ENCODE data around the gene VEGFA. TPM values are rescaled to one million over a fixed set of nuclear protein-coding genes. Genes with fewer than 3 reads are reported as not detected.
A peak's percentile ranks its signal among the peaks of the same experiment; 100 is the strongest.

Gene VEGFA
- total RNA-seq, 1 donor from 2014 or later: 194 TPM

- H3K36me3 ChIP-seq: no peaks in the 10 kb centered on the region
- H3K9me3 ChIP-seq: no peaks in the 10 kb centered on the region
- DNase-seq (ENCODE audit: extremely low spot score in 2 of 2): no peak
- H3K27me3 ChIP-seq: no peaks in the 10 kb centered on the region
- intact Hi-C loops (cut with DNase I): loop anchor here (1.0 to 10.0 kb wide), 3 partner anchors 54 to 306 kb away; no protein-coding TSS in a partner anchor
- TF ChIP-seq, protein P1, sequence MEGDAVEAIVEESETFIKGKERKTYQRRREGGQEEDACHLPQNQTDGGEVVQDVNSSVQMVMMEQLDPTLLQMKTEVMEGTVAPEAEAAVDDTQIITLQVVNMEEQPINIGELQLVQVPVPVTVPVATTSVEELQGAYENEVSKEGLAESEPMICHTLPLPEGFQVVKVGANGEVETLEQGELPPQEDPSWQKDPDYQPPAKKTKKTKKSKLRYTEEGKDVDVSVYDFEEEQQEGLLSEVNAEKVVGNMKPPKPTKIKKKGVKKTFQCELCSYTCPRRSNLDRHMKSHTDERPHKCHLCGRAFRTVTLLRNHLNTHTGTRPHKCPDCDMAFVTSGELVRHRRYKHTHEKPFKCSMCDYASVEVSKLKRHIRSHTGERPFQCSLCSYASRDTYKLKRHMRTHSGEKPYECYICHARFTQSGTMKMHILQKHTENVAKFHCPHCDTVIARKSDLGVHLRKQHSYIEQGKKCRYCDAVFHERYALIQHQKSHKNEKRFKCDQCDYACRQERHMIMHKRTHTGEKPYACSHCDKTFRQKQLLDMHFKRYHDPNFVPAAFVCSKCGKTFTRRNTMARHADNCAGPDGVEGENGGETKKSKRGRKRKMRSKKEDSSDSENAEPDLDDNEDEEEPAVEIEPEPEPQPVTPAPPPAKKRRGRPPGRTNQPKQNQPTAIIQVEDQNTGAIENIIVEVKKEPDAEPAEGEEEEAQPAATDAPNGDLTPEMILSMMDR (IDR thresholded peaks at IDR 0.05): no peak
- TF ChIP-seq POLR2AphosphoS5 (IDR thresholded peaks at IDR 0.05; ENCODE audit: insufficient read depth in 1 of 2, low read depth in 1 of 2) (no peak), POLR2A (IDR thresholded peaks at IDR 0.05) (no peak)
- no peak overlapping the region for H3K4me3 ChIP-seq
- H3K4me1 ChIP-seq: peaks cover 21% of the 10 kb centered on the region
- H3K27ac ChIP-seq: peak overlapping the region; percentile 89
Observed at GRCh38 chr6:43768506-43768860, 1.5 kb upstream of the VEGFA start.

- TF ChIP-seq POLR2A (IDR thresholded peaks at IDR 0.05): no peak
- TF ChIP-seq, protein P1 (IDR thresholded peaks at IDR 0.05): no peak
- TF ChIP-seq POLR2AphosphoS5 (IDR thresholded peaks at IDR 0.05; ENCODE audit: insufficient read depth in 1 of 2, low read depth in 1 of 2): peak in 1 of 2 donors; percentile 42
- Histone ChIP-seq H3K36me3 (no peaks in the 10 kb centered on the region), H3K4me1 (peaks cover 27% of the 10 kb centered on the region), H3K27ac (peak overlapping the region; percentile 89), H3K4me3 (no peak overlapping the region), H3K27me3 (no peaks in the 10 kb centered on the region), H3K9me3 (no peaks in the 10 kb centered on the region)
- intact Hi-C loops (cut with DNase I): loop anchor here (1.0 to 10.0 kb wide), 3 partner anchors 54 to 305 kb away; no protein-coding TSS in a partner anchor
- DNase-seq (ENCODE audit: extremely low spot score in 2 of 2): no peak
Observed at GRCh38 chr6:43768983-43769525, 957 bp upstream of the VEGFA start.

DNA sequence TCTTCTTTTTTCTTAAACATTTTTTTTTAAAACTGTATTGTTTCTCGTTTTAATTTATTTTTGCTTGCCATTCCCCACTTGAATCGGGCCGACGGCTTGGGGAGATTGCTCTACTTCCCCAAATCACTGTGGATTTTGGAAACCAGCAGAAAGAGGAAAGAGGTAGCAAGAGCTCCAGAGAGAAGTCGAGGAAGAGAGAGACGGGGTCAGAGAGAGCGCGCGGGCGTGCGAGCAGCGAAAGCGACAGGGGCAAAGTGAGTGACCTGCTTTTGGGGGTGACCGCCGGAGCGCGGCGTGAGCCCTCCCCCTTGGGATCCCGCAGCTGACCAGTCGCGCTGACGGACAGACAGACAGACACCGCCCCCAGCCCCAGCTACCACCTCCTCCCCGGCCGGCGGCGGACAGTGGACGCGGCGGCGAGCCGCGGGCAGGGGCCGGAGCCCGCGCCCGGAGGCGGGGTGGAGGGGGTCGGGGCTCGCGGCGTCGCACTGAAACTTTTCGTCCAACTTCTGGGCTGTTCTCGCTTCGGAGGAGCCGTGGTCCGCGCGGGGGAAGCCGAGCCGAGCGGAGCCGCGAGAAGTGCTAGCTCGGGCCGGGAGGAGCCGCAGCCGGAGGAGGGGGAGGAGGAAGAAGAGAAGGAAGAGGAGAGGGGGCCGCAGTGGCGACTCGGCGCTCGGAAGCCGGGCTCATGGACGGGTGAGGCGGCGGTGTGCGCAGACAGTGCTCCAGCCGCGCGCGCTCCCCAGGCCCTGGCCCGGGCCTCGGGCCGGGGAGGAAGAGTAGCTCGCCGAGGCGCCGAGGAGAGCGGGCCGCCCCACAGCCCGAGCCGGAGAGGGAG is 580 bp downstream of the VEGFA start:
- intact Hi-C loops (cut with DNase I): loop anchor here (5.0 to 10.0 kb wide), 2 partner anchors 143 to 144 kb away; partner anchors contain the start of gene GTPBP2
- Histone ChIP-seq H3K9me3 (no peaks in the 10 kb centered on the region), H3K36me3 (no peaks in the 10 kb centered on the region)

GRCh38 chr6:43771210-43771857 is 1.3 kb downstream of the VEGFA start:
- peaks cover 50% of the 10 kb centered on the region for H3K4me1 ChIP-seq
- H3K27ac ChIP-seq: peak overlapping the region; percentile 89
- TF ChIP-seq POLR2A (IDR thresholded peaks at IDR 0.05) (peak in 1 of 2 donors; percentile 30), POLR2AphosphoS5 (IDR thresholded peaks at IDR 0.05; ENCODE audit: insufficient read depth in 1 of 2, low read depth in 1 of 2) (peak in 1 of 2 donors; percentile 61)
- TF ChIP-seq, protein P1 (IDR thresholded peaks at IDR 0.05): no peak
- no peaks in the 10 kb centered on the region for H3K9me3 ChIP-seq
- H3K4me3 ChIP-seq: peak overlapping the region; percentile 66 to 77
- no peaks in the 10 kb centered on the region for H3K36me3 ChIP-seq
- no peak for DNase-seq (ENCODE audit: extremely low spot score in 2 of 2)
- no peaks in the 10 kb centered on the region for H3K27me3 ChIP-seq
- intact Hi-C loops (cut with DNase I): loop anchor here (5.0 to 10.0 kb wide), 2 partner anchors 143 to 144 kb away; partner anchors contain the start of gene GTPBP2

More for the DNA sequence above, 580 bp downstream of the VEGFA start:
- TF ChIP-seq POLR2AphosphoS5 (IDR thresholded peaks at IDR 0.05; ENCODE audit: insufficient read depth in 1 of 2, low read depth in 1 of 2): peak in 1 of 2 donors; percentile 60
- TF ChIP-seq, protein P1 (IDR thresholded peaks at IDR 0.05): no peak
- TF ChIP-seq POLR2A (IDR thresholded peaks at IDR 0.05): peak in 1 of 2 donors; percentile 39
- Histone ChIP-seq H3K4me1 (peaks cover 42% of the 10 kb centered on the region), H3K27me3 (no peaks in the 10 kb centered on the region), H3K27ac (peak overlapping the region; percentile 89), H3K4me3 (peak overlapping the region; percentile 66 to 77)
- DNase-seq (ENCODE audit: extremely low spot score in 2 of 2): no peak

Data from vagina (tissue), 2 donors.